GM19372 (cell line): ENCODE results near the gene KCNIP4.

Experiments used
- ATAC-seq: cut with Tn5 transposase; IDR thresholded peaks from one replicate; pipeline ENCODE4 v1.9.1; 2021; ENCODE audit warnings: mild to moderate bottlenecking, low read depth, moderate library complexity; ENCODE audit not compliant: unreplicated experiment

The KCNIP4 gene

DNA sequence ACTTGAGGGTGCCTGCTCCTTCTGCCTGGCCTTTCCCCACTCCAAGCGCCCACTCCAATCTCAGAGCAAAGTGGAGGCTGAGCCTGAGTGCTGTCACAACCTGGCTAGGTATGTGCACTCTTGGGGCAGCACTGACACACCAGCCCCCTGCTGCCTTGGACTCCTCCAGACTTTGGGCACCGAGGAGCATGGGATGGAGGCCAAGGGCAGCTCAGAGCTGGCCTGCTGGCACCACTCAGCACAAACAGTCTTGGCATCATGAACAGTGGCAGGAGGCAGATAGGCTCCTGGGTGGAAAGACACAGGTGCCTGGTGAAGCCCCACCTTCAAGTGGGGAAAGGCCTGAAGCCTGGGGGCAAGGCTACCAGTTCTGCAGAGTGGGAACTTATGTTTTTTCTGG lies 91.8 kb downstream of the KCNIP4 start:
- ATAC-seq = no peak

DNA sequence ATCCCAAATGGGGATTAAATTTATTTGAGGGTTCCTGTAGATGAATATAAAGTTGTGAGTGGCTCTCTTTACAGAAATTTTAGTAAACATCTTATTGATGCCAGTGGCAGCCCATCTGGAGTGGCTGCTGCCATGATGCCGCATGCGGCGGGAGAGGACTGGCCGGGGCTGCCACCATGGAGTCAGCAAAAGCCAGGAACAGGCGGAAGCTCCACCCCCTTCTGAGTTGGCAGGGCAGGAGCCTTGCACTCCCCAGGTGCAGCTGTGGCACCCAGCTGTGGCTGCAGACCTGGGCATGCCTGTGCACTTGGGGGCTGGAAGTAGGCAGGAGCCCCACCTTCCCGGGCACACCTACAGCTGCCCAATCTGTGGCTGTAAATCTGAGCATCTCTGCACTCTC lies 92.3 kb downstream of the KCNIP4 start:
- no peak for ATAC-seq

DNA sequence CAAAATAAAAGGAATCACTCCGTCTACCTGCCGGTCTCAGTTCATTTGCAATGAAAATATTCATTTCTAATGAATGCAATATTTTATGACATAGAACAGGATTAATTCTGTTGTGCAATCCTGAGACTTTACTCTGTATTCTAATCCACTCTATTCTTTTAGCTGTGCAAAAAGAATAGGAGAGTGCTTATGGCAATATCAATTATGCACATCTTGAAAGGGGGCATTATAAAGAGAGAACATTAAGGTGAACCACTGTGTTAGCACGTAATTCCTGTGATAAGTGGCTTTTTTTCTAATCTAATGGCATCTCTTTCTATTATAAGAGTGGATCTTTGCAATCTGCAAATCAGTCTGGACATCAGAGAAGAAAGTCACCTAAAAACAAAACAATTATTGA lies 99.5 kb downstream of the KCNIP4 start:
- no peak for ATAC-seq

DNA sequence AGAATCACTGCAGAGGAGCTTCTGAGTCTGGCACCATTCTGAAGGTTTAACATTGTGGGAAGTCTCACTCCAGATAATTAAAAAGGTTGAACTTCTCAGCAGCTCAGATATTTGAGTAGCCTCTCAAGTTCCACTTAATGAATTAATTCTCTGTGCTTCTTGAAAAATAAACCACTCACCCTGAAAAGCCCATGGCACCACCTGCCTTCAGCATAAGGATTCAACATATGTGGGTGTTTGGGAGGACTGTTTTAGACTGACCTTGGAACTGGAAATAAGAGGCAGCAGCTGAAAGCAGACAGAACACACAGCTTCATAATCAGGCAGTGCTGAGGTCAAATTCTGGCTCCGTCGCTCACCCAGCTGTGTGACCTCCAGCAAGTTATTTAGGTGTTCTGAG lies 100.6 kb downstream of the KCNIP4 start:
- no peak for ATAC-seq

DNA sequence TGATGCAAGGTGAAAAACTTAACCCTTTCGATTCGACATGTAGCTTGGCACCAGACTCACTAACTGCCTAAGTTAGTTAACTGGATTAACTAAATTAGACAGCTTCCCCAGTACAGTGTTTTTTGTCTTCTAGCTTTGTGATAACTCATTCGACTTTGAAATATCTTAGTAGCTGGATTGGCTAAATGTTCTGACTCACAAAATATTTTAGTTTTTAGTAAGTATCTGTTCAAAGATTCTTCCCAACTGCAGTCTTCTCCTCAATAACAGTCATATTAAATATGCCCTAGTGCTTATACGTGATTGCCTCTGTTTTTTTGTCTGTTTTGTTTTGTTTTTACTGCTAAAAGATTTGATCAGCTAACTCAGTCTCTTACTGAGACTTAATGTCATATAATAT lies 102.9 kb downstream of the KCNIP4 start:
- no peak for ATAC-seq

DNA sequence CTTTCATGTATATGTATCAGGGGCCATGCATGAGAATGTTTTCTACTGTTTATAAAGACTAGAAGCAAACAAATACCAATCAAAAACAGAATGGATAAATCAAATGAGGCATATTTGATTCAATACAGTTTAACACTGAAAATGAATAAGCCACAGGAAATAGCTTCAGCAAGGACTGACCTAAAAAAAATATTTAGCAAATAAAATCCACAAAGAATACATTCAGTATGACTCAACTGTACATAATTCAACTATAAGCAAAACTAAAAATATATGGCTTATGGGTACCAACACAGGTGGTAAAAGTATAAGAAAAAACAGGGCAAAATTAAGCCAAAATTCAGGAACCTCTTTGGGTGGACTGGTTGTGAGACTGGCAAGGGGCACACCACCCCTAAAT lies 112.9 kb downstream of the KCNIP4 start:
- ATAC-seq = no peak

DNA sequence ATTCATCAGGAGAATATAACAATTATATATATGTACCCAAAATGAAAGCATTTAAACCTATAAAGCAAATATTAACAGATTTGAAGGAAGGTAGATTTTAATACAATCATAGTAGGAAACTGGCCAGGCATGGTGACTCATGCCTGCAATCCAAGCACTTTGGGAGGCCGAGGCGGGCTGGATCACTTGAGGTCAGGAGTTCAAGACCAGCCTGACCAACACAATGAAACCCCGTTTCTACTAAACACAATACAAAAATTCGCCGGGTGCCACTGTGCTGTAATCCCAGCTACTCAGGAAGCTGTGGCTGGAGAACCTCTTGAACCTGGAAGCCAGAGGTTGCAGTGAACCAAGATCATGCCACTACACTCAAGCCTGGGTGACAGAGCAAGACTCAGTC lies 118.3 kb downstream of the KCNIP4 start:
- no peak for ATAC-seq

DNA sequence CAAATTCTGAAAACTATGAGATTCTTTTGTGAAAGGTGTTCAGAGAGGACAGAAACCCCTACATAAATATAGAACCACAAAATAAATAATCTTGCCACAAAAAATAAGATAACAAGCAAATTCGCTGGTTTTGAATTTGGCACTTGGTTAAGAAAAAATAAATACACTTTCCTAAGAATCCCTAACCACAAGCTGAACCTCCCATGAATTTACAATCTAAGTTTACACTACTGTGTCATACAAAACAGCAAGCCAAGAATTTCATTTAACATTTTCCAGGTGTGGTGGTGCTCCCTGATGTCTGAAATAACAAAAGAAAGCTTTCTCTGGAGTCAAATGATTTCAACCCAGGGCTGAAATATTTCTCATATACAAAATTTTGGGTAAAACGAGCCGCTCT lies 121.0 kb downstream of the KCNIP4 start:
- ATAC-seq = no peak

DNA sequence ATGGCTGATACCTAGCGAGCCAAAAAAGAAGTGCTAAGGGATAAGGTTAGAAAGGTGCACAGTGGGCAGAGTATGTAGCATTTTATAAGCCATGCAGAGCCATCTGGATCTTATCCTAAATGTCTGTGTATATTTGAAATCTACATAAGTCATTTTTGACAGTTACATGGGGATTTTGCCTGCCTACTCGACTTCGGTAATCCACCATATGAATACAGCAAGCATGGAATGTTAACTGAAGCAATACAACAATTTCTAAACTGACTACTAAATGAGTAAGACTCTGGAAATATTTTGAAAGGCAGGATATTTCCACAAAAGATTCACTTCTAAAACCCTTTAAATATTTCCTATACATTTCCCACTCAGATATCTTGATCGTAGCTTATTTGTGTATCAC lies 122.5 kb downstream of the KCNIP4 start:
- no peak for ATAC-seq

DNA sequence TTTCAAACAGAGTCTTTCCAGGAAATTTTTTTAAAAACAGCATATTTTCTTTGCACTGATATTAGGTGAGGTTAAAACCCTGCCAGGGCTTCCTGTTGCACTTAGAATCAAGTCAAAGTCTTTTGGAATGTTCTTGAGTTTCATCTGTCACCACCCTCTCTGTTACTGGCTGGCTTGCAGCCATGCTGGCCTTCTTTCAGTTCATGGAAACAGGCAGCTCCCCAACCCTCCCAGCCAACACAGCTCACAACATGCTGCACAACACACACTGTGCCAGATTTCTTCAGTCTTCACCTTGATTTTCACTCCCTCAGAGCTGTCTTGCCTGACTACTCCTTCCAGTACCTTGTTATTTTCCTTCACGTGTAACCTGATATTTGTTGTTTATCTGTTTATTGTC lies 129.5 kb downstream of the KCNIP4 start:
- ATAC-seq = no peak

DNA sequence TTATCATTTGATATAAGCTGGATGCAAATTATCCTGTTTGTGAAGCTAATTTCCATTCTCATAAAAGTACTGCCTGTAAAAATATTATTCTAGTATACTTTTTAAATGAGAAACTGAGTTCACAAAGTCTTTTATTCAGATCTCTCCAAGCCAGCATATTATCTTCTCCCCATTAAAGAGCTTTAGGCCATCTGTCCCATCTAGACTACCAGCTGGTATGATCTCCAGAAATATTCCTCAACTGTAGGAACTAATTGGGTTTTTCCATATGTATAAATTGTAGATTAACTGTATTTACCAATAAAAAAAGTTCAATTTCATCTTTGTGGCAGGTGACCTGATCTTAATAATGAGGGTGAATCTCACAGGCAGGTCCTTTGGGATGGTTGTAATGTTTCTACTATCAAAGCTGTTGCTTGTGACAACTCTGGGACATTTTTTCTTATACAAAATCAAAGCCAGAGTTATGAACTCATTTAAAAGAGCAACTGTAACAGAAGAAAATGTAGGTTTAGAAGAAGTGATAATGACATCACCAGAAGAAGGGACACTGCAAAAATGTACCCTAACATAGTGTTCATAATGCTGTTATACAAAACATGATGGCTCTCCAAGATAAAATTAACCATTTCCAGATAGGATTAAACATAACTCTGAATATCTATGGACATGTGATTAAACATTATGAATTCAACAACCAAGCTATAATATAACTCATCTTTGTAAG lies 132.8 kb downstream of the KCNIP4 start:
- ATAC-seq = no peak

DNA sequence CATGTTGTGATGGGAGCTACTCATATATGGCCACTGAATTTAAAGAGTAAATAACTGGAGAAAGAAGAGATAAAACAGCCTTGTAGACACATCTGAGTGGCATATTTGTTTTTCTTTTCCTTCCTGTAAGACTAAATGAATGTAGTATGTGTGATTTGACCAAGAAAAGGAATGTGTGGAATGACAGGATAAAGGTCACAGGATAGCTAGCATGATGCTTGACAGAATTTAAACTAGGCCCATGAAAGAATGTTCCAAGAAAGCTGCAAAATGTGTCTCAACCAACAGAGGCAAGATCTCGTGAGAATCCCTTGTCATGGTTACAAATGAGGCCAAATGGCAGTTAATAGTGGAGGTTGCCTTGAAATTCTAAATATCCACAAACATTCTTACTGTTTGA lies 137.0 kb downstream of the KCNIP4 start:
- no peak for ATAC-seq

DNA sequence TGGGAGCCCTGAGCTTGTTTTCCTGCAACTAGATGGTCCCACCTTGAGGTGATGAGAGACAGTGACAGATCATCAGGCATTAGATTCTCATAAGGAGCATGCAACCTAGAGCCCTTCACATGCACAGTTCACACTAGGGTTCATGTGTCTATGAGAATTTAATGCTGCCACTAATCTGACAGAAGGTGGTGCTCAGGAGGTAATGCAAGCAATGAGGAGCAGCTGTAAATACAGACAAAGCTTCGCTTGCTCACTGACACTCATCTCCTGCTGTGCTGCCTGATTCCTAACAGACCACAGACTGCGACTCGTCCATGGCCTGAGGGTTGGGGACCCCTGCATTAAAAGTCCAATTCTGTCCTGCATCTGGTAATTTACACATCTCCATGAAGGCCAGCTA lies 141.6 kb downstream of the KCNIP4 start:
- no peak for ATAC-seq

DNA sequence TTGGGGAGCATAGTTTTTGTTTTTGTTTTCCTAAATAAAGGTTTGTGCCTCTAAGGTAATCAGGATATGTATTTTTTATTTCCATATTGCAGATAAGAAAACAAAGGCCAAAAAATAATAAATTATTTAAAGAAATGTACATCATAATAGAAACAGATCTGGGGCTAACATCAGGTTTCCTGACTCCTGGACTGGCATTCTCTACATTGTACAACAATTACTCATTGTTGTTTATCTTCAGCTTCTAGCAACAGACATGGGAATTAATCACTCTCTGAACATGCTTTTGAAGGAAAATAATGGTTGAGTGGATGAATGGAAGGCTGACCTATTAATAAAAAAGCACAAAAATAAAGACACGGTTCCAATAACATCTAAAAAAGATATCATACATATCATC lies 146.2 kb downstream of the KCNIP4 start:
- no peak for ATAC-seq

DNA sequence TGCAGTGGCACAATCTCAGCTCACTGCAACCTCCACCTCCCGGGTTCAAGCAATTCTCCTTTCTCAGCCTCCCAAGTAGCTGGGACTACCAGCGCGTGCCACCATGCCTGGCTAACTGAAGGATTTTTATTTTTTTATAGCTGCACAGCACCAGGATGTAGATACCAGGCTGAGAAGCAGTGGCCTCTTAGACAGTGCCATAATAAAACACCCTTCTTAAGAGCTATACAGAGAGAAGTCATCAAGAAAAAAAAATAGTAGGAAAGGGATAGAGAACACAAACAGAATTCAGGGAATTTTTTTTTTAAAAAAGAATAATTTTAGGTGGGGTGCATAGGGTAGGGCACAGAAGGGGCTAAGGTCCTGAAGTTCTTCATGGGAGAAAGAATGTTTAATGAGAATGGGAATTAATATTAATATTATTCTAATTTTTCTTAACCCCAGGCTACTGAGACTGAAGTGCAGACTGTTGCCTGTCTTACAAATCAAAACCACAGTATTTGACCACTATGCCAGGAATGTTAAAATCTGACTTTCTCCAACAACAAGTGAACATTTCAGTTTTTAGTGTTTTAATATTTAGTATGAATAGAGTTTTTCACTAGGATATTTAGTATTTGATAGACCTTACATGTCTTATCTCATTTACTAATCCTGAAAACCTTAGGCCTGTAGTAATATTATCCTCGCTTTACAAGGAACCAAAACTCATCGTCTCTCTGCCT lies 146.7 kb downstream of the KCNIP4 start:
- ATAC-seq = no peak

DNA sequence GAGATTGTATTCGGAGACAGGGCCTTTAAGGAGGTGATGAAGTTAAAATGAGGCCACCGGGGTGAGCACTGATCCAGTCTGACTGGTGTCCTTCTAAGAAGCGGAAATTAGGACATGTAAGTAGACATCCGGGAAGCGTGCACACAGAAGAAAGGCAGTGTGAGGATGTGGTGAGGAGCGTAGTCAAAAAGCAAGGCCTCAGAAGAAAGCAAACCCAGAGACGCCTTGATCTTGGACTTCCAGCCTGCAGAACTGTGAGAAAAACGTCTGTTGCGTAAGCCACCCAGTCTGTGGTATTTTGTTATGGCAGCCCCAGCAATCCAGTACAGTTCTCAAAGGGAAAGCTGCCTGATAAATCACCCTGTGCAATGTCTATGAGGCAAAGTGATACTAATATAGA lies 153.5 kb downstream of the KCNIP4 start:
- no peak for ATAC-seq

DNA sequence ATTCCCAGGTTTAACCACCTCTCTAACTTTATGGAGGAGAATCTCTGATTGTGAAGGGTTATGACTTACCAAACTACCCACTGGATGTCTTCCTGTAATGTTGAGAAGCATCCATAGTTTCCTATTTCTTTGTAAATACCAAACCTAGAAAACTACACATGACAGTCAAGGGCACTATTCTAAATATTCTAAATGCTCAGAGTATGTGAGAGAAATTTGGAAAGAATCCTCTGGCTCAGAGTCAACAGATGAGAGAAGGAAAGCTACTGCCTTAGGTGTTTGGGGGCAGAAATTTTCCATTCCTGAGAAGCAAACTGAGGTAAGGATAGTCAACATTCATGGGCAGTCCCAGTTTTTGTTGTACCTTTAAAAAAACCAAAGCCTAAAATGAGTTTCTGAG lies 155.8 kb downstream of the KCNIP4 start:
- no peak for ATAC-seq

DNA sequence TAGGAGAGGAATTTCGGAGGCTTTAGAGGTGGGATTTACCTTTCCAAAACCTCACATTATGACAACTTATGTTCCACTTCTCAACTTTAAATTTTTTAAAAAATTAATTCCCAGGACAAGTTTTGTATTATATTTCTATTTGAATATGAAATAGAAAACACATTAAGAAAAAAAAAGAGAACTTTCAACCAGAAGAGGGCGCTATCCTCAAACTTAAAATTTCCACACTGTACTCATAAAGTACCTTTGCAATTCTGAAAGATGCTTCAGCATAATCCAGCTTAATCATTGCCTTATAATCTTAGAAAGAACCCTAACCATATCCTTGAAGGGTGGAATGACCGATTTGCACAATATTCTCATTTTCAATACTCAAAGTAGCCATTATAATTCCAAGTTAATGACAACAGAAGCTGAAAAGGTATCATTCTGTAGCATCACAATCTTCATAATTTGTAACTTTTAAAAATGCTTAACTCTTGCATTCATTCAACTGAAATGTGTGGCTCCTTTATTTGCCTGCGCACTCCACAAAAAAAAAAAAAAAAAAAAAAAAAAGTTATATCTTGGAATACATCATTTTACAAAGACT lies 158.0 kb downstream of the KCNIP4 start:
- no peak for ATAC-seq

DNA sequence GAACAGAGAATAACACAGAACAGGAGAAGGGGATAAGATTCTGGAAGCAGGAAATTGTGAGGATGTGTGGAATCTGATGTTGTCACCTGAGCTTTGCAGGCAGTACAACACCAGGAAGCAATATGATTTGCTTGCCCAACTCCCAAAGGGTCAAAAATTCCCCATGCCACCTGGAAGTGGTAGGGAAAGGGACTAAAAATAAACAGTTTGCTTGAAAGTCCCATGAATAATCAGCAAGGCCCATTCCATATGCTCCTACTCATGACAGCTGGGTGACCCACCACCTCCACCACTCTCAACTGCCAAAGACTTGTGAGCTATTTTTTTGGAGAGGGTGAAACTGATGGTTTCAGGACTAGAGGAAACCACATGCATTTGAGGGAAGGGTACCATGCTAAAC lies 168.4 kb downstream of the KCNIP4 start:
- no peak for ATAC-seq

DNA sequence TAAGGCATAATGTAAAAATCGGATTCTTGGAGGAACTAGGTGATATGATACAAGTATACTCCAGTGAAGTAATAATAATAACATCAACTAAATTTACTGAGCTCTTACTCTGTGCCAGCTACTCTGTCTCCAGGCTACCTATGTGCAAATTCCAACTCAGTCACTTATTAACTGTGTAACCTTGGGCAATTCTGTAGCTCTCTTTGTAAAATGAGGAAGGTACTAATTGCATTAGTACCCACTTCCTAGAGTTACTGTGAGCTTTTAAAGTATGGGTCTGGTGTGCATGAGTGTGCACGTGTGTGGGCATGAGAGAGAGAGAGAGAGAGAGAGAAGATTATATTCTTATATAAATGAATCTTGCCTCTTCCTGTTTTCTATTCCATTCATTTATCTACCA lies 169.9 kb downstream of the KCNIP4 start:
- ATAC-seq = no peak

DNA sequence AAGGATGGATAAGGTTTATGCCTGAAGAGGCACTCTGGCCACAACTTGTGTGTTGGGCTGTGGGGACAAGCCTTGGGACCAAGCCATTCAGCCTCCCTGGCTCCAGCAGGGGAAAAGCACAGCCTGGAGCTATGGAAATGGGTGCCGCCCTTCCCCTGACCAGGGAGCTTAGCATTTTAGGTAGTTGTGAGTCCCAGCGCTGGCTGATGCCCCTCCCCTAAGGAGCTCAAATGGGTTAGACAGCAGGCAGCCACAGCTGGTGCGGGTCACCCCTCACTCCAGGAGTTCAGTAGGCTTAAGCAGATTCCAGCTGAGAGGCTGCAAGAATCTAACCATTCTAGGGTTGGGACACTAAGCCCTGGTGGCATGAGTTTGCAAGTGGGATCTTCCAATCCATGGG lies 172.9 kb downstream of the KCNIP4 start:
- no peak for ATAC-seq
